HL-60 (cell line): Measurements from ENCODE around the gene NADSYN1.
A peak's percentile ranks its signal among the peaks of the same experiment; 100 is the strongest.
"Not testable (repeated sequence)": the region's sequence is repeated elsewhere in the genome, so short reads cannot be mapped to it uniquely, and the experiment has no call there.

Experiments
- DNase-seq, 2 experiments: peaks; one replicate each; pipeline ENCODE4 v3.0.0-alpha.2; 2010 to 2020; ENCODE audit warnings: low read depth in 1 of 2, low spot score in 1 of 2
- H3K27ac ChIP-seq: fragments of 250-450 bp; sonication (Bioruptor Pico); replicated peaks from 2 replicates; pipeline ENCODE4 v1.5.1; 2020; ENCODE audit warnings: mild to moderate bottlenecking, moderate library complexity
- H3K27me3 ChIP-seq: fragments of 250-450 bp; sonication (Bioruptor Pico); 2 replicates; pipeline ENCODE4 v1.5.1; 2021; ENCODE audit warnings: mild to moderate bottlenecking, moderate library complexity; ENCODE audit not compliant: insufficient read depth, poor library complexity, severe bottlenecking
- H3K4me3 ChIP-seq: replicated peaks from 2 replicates; pipeline ENCODE4 v1.5.1; 2011; ENCODE audit warnings: mild to moderate bottlenecking, control low read depth, low read length; ENCODE audit not compliant: insufficient read depth
- GABPA ChIP-seq: IDR thresholded peaks from 2 replicates; pipeline ENCODE4 v1.6.1; 2012; ENCODE audit warnings: low read depth
- POLR2AphosphoS5 ChIP-seq: IDR thresholded peaks from 2 replicates; pipeline ENCODE4 v1.6.1; 2012; ENCODE audit warnings: low read depth
- SPI1 ChIP-seq: IDR thresholded peaks from 2 replicates; pipeline ENCODE4 v1.6.1; 2012; ENCODE audit warnings: low read depth, mild to moderate bottlenecking, borderline replicate concordance
- TF ChIP-seq, protein P1 (sequence below): IDR thresholded peaks from one replicate; pipeline ENCODE4 v1.5.1; 2011; ENCODE audit warnings: low read length, control low read depth, inconsistent platforms; ENCODE audit not compliant: insufficient read depth
- TF ChIP-seq, protein P2 (sequence below): IDR thresholded peaks from 2 replicates; pipeline ENCODE4 v1.6.1; 2012; ENCODE audit warnings: low read depth; ENCODE audit not compliant: insufficient replicate concordance

Gene NADSYN1

DNA sequence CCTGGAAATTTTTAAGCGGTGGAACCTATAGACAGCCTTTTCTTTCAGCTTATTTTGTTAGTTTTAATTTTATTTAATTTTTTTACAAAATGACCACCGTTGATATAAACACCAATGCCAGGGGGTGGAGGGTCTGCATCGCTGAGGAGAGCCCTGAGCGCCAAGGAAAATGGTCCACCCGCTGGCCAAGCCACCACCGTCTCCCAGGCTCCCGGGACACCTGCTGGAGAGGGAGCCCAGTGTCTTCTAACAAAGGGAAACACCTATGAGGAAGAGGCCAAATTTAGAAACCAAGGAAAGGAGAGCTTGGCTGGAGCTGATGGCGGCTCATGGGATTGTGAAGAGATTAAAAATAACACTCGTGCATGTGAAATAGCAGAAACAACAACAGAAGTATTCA lies 84.5 kb downstream of the NADSYN1 start:
- Histone ChIP-seq H3K27ac (no peak overlapping the region), H3K27me3 (no peaks in the 10 kb centered on the region), H3K4me3 (no peak overlapping the region)
- no peak for DNase-seq
- TF ChIP-seq, protein P1, sequence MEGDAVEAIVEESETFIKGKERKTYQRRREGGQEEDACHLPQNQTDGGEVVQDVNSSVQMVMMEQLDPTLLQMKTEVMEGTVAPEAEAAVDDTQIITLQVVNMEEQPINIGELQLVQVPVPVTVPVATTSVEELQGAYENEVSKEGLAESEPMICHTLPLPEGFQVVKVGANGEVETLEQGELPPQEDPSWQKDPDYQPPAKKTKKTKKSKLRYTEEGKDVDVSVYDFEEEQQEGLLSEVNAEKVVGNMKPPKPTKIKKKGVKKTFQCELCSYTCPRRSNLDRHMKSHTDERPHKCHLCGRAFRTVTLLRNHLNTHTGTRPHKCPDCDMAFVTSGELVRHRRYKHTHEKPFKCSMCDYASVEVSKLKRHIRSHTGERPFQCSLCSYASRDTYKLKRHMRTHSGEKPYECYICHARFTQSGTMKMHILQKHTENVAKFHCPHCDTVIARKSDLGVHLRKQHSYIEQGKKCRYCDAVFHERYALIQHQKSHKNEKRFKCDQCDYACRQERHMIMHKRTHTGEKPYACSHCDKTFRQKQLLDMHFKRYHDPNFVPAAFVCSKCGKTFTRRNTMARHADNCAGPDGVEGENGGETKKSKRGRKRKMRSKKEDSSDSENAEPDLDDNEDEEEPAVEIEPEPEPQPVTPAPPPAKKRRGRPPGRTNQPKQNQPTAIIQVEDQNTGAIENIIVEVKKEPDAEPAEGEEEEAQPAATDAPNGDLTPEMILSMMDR: no peak
- TF ChIP-seq, protein P2, sequence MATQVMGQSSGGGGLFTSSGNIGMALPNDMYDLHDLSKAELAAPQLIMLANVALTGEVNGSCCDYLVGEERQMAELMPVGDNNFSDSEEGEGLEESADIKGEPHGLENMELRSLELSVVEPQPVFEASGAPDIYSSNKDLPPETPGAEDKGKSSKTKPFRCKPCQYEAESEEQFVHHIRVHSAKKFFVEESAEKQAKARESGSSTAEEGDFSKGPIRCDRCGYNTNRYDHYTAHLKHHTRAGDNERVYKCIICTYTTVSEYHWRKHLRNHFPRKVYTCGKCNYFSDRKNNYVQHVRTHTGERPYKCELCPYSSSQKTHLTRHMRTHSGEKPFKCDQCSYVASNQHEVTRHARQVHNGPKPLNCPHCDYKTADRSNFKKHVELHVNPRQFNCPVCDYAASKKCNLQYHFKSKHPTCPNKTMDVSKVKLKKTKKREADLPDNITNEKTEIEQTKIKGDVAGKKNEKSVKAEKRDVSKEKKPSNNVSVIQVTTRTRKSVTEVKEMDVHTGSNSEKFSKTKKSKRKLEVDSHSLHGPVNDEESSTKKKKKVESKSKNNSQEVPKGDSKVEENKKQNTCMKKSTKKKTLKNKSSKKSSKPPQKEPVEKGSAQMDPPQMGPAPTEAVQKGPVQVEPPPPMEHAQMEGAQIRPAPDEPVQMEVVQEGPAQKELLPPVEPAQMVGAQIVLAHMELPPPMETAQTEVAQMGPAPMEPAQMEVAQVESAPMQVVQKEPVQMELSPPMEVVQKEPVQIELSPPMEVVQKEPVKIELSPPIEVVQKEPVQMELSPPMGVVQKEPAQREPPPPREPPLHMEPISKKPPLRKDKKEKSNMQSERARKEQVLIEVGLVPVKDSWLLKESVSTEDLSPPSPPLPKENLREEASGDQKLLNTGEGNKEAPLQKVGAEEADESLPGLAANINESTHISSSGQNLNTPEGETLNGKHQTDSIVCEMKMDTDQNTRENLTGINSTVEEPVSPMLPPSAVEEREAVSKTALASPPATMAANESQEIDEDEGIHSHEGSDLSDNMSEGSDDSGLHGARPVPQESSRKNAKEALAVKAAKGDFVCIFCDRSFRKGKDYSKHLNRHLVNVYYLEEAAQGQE: no peak
- no peak for TF ChIP-seq GABPA
- TF ChIP-seq SPI1: no peak
- no peak for TF ChIP-seq POLR2AphosphoS5

DNA sequence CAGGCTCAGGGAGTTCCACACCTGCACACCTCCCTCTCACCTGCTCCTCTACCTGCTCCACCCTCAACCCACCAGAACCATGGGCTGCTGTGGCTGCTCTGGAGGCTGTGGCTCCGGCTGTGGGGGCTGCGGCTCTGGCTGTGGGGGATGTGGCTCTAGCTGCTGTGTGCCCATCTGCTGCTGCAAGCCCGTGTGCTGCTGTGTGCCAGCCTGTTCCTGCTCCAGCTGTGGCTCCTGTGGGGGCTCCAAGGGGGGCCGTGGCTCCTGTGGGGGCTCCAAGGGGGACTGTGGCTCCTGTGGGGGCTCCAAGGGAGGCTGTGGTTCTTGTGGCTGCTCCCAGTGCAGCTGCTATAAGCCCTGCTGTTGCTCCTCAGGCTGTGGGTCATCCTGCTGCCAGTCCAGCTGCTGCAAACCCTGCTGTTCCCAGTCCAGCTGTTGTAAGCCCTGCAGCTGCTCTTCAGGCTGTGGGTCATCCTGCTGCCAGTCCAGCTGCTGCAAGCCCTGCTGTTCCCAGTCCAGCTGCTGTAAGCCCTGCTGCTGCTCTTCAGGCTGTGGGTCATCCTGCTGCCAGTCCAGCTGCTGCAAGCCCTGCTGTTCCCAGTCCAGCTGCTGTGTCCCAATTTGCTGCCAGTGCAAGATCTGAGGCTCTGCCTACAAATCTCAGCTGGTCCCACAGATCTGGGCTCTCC lies 85.1 kb downstream of the NADSYN1 start, which contains the start of gene KRTAP5-8:
TSS of gene KRTAP5-8 (plus strand) at position 49 of the 689 bp plus-strand sequence. CDS start at position 80, 31 bp downstream.
- H3K27ac ChIP-seq, H3K27me3 ChIP-seq, H3K4me3 ChIP-seq, DNase-seq: not testable (repeated sequence)
- TF ChIP-seq POLR2AphosphoS5: peak; percentile 57; the same call in 1 of the 2 replicates

DNA sequence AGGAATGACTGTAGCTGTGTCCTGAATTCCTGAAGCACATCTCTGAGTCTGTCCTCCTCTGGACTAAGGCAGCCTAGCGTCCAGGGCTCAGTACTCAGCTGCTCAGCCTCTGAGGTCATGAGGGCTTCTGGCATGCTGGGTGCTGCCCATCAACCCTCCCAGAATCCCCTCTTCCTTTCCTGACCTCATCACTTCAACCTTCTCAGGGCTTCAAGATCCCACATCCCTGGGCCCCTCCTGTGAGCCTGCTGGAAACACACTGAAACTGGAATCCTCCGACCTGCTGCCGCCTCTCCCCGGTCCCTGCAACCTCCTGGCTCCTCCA lies 85.6 kb downstream of the NADSYN1 start:
- TF ChIP-seq, protein P1: no peak
- TF ChIP-seq GABPA (no peak), POLR2AphosphoS5 (no peak)
- Histone ChIP-seq H3K4me3 (no peak overlapping the region), H3K27me3 (no peaks in the 10 kb centered on the region), H3K27ac (no peak overlapping the region)
- no peak for DNase-seq

DNA sequence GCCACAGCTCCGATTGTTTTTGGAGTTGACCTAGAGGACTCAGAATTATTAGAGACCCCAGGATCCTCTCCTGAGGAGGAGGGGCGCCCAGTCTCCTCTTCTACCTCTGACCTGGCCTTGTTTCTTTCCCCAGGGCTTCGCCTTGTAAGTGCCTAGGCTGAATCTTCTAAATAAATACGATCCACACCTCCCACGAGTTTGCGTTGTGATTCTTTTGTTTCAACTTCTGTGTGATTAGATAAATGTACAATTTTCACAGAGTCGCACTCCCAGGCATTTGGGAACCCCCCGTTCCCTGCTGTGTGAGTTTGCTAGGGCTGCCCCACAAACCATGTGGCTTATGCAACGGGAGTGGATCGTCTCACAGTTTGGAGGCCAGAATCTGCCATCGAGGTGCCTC lies 86.0 kb downstream of the NADSYN1 start:
- no peak overlapping the region for H3K27ac ChIP-seq
- TF ChIP-seq POLR2AphosphoS5: no peak
- TF ChIP-seq, protein P1: no peak
- TF ChIP-seq SPI1: no peak
- TF ChIP-seq GABPA: no peak
- TF ChIP-seq, protein P2: no peak
- no peaks in the 10 kb centered on the region for H3K27me3 ChIP-seq
- H3K4me3 ChIP-seq: no peak overlapping the region
- DNase-seq: no peak

DNA sequence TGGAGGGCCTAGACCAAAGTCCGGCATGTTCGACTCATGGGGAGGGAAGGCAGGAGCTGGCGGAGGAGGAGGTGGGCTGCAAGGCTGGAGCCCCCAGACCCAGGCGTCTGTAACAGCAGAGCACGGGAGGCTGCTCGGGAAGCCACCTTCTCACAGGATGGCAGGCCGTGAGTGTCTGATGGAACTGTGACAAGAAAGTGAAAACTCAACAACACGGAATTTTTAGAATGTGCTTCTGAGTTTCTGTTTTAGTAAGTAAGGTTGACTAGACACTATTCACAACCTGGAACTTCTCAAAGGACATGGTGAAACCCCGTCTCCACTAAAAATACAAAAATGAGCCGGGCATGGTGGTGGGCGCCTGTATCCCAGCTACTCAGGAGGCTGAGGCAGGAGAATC lies 87.0 kb downstream of the NADSYN1 start:
- H3K27me3 ChIP-seq, H3K4me3 ChIP-seq, DNase-seq, H3K27ac ChIP-seq: not testable (repeated sequence)

DNA sequence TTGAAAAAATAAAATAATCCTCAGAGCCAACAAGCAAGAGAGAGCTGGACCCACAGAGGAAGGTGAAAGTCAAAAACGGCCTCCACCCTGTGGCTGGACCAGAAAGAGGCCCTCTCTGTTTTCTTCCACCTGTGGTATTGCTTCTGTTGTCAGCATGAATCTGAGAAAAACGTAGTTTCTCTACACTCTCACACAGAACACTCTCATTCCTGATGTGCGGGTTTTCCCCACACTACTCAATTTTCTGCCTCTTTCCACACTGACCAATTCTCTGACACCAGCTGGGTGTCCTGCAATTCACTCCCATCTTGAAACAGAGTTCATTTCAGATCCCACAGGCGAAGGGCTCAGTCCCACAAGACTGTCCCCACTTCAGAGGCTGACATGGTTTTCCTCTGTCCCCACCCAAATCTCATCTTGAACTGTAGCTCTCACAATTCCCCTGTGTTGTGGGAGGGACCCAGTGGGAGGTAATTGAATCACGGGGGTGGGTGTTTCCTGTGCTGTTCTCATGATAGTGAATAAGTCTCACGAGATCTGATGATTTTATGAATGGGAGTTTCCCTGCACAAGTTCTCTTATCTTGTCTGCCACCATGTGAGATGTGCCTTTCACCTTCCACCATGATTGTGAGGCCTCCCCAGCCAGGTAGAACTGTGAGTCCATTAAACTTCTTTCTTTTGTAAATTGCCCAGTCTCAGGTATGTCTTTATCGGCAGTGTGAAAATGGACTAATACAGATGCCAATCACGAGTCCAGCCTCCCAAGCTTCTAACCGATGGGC lies 87.7 kb downstream of the NADSYN1 start:
- H3K27ac ChIP-seq, H3K27me3 ChIP-seq, DNase-seq, H3K4me3 ChIP-seq: not testable (repeated sequence)
